NCI-H2171 (cell line): ENCODE results near the gene CWF19L1.

Experiments used
- DNase-seq: peaks from one replicate; lab custom pipeline; 2025; lab: John Stamatoyannopoulos, UW

Gene CWF19L1

DNA sequence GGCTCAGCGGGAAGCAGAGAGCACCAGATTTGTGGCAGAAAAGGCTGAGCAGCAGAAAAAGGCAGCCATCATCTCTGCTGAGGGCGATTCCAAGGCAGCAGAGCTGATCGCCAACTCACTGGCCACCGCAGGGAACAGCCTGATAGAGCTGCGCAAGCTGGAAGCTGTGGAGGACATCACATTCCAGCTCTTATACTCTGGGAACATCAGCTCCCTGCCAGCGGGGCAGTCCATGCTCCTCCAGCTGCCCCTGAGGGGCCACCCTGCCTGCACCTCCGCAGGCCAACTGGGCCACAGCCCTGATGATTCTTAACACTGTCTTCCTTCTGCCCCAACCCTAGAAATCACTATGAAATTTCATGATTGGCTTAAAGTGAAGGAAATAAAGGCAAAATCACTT is 18.6 kb downstream of the CWF19L1 start:
- no peak for DNase-seq

DNA sequence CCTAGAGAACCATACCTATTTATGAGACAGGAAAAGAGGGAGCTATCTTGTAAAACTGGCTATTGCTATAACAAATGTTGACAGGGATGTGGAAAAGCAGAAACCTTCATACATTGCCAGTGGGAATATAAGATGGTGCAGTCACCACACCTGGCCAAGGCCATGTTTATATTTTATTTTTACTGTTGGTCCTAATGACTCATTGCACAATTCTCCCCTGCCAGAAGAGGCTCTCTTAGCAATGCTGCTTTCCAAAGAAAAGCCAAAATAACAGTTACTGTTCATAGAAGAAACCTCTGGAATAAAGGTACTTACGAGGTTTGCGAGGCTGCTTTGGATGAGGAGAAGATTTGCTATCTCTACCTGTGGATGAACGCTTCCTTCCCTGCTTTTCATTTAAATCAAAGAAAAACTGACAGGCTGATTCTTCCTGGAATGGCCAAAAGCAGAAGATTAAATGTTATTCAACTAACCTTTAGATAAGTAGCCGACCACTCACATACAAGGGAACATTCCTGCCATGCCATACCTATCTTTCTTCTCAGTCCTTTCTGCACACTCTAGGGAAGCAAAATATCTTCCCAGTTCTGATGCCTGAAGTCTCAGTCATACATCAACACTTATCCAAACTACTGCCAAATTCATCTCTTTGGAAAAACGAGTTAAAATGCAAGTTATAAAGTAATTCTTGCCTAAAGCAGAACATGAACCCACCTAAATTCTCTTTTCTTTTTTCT is 21.8 kb downstream of the CWF19L1 start:
- no peak for DNase-seq

DNA sequence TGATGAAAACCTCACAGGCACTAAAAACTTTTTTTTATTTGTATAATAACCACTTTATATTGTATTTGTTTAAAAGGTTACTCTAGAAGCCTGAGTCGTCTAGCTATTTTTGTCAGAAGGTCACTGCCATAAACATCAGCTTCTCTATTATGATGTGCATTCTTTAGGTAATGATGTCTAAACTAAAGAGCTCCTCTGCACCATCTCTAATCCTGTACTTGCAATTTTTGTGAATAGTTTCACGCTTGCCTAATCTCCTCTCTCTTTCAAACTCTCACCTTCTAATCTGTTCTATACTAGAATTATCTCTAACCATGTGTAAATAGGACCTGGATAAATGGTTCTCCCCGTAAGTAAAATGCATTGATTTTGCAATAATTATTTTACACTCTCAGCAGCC is 27.6 kb downstream of the CWF19L1 start:
- no peak for DNase-seq

GRCh38 chr10:100238429-100238828 is 29.0 kb downstream of the CWF19L1 start:
- no peak for DNase-seq

DNA sequence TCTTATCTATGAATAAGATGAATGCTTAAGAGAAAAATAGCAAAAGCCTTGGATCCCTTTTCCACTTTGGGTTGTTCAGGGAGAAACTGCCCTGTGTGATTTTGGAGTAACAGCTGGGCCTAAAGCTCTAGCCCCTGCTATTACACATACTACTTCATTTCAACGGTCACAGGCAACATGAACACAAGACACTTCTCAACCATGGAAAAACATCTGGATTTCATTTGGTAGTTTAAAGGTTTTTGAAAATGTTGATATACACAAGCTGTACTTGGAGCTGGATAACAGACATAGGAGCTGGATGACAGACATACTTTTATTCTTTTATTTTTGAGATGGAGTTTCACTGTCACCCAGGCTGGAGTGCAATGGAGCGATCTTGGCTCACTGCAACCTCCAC is 35.3 kb downstream of the CWF19L1 start:
- DNase-seq, result no peak

DNA sequence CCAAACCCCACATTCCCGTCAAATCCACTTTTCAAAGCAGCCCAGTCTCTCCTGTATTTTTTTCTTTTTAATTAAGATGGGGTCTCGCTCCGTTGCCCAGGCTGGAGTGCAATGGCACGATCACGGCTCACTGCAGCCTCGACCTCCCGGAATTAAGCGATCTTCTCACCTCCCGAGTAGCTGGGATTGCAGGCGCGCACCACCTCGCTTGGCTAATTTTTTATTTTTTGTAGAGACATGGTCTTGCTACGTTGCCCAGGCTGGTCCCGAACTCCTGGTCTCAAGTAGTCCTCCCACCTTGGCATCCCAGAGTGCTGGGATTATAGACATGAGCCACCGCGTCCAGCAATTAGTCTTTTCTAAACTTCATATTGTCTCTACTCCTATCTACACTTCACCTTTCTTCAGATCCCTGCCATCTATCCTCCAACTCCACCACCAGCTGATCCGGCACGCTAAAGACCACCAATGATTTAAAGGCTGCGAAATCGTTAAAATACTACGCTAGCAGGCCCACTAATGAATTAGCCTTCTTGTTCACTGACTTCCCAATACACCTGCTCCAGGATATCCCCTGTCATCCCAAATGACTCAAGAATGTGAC is 37.5 kb downstream of the CWF19L1 start:
- no peak for DNase-seq

GRCh38 chr10:100223879-100224278 is 43.6 kb downstream of the CWF19L1 start:
- no peak for DNase-seq

- DNase-seq, result no peak
Observed at GRCh38 chr10:100222529-100222928, 44.9 kb downstream of the CWF19L1 start.

- DNase-seq, result no peak
Observed at GRCh38 chr10:100216006-100216405, 51.4 kb downstream of the CWF19L1 start.

DNA sequence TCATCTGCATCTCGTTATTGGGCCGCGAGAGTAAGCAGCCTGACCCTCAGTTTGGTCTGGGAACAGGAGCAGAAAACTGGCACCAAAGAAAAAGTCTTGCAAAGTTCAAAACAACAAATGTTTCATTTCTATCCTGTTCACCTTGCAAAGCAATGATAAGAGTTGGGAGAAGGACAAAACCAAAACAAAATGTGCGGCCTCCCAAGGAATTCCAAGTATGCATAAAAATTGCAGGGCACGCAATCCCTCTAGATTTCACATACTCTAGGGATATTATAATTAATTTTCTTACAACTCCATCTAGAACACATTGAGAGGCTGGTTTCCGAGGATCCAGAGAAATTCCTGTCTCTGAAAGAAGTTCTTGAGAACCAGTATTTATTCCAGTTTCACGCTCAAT is 58.1 kb downstream of the CWF19L1 start:
- no peak for DNase-seq

- DNase-seq, result no peak
Observed at GRCh38 chr10:100208276-100208675, 59.2 kb downstream of the CWF19L1 start.

- DNase-seq, result peak; percentile 10
Observed at GRCh38 chr10:100204370-100204769, 63.1 kb downstream of the CWF19L1 start.

- DNase-seq, result no peak
Observed at GRCh38 chr10:100201549-100201948, 65.9 kb downstream of the CWF19L1 start.

DNA sequence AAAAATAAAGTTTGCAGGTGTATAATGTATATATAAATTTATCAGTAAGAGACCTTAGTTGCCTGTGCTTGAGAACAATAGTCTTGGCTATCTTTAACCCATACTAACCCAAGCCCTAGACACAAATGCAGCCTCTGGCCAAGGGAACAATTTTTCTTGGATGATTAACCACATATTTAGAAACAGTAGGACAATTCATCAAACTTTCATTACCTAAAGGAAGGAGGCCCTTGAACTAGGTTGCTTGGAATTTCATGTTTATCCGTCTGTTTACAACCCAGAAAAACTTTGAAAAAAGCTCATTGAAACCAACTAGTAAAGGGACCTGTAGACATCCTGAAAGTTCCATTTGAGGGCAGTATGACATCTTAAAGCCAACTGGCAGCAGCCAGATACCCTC is 72.7 kb downstream of the CWF19L1 start:
- DNase-seq, result no peak

DNA sequence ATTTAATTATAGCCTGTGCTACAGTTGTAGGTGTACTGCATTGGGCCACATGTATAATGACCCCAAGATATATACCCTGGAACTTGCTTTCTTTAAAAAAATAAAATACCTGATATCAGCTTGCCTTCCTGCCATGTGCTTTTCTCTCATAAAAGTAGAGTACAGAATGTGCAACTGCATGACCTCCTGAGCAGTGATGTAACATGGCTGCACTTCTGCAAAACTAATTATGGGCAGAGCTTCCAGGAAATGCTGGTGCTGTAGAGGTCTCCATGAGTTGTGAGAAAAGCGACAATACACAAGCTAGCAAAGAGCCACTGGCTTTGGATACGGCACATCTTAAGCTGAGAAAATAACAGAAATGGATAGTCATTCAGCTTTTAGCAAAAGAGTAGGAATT is 75.1 kb downstream of the CWF19L1 start:
- no peak for DNase-seq

- peak; percentile 36 for DNase-seq
Observed at GRCh38 chr10:100186253-100187212, 80.9 kb downstream of the CWF19L1 start.

DNA sequence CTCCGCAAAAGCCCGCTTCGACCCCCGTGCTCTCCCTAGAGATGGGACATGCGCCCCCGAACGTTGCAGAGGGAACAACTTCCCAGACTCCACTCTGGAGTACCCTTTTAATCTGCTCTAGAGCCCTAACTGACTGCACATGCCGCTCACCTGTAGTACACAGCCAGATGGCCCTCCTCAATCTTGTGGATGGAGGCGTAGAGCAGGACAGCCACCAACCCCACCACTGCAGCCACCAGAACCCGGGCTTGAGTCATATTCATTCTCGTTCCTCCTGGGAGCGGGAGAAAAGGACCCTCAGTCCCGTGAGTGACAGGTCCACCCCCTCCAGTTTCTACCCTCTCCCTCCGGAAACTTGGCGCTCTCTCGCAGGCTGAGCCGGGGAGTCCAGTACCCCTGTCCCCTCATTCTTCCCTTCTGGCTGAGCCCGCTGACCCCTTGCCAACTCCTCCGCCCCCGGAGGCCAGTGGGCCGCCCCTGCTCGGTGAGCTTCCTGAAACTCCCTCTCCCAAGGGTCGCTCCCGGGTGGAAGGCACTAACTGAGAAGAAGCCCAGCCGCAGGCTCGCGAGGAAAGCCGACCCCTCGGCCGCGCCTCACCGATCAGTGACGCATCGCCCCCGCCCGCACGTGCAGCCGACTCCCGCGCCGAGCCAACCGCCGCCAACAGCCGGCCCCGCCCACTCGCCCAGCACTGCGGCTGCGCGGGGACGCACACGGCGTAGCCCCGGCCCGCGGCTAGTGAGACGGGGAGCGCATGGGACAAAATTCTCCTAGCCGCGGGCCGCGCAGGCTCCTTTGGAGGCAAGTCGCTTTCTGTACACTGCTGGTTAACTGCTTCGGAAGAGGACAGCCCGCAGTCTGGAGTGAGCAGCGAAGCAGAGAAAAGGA is 81.8 kb downstream of the CWF19L1 start, which contains the start of gene ERLIN1:
Gene ERLIN1 (minus strand): TSS at position 666 of the 889 bp plus-strand sequence. CDS start 403 bp downstream, at position 263.
- DNase-seq, result peak; percentile 79

DNA sequence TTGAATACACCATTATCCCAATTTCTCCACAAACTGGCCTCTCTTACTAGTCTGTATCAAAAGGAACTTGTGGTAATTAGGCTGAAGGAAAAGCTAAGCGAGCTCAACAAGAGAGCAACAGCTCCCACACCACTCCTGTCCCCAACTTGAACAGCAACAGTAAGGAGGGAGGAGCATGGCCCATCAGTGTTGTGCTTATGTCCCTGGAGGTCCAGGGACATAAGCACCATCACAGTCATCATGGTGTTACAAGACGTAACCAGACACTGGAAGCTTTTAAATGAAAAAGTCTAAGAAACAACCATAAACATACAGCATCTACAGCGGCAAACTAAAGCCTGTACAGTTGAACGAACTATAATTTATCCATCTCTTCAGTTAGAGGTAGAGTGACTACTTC is 82.6 kb downstream of the CWF19L1 start:
- DNase-seq, result peak; percentile 4

DNA sequence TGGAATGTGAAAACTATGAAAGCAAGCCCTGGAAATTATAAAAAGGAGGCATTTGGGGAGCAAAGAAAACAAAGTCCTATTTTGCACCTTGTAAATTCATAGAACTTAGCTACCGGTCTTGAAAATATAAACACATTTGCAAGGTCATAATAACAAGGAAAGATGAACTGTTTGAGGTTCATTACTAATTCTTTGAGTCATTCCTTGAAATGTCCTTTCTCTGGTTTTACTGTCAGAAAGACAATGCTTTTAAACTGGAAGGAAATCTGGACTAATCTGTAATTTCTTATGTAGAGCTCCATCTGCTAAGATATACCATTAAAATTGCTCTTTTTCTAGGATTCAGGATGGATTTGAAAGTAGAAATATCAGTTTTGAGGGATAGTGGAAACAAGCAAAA is 83.0 kb downstream of the CWF19L1 start:
- DNase-seq, result no peak

DNA sequence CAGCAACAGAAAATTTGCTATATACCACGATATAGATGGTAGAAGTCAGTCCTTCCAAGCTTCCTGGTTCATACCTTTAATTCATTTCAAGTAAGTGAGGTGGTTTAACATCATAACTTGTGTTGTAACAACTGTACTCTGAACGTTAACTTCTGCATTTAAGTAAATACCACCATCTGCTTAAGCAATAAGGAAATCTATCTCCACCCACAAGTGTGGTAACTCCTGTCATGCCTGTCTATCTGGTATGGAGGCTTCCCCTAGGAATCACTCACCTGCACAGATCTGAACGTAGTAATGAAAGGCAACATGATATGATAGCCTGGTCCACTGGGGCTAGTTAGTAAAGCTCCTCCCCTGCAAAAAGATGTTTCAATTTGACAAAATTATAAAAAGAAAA is 84.0 kb downstream of the CWF19L1 start:
- peak; percentile 1 for DNase-seq

- no peak for DNase-seq
Observed at GRCh38 chr10:100182908-100183307, 84.5 kb downstream of the CWF19L1 start.
